GM13976 (cell line): ENCODE measurements around the gene HOXA6.

ENCODE experiments used
- DNase-seq: peaks from one replicate; pipeline ENCODE4 v3.0.0; 2012; ENCODE audit warnings: low spot score
- in situ Hi-C: fragments of 300-500 bp; cut with MboI; formaldehyde crosslinking; loops from one replicate; pipeline ENCODE4 v1.12.0; 2022; ENCODE audit warnings: low sequenced_read_pairs, mixed read lengths, inconsistent platforms; ENCODE audit not compliant: unreplicated experiment
- TF ChIP-seq, protein P1 (sequence below): IDR thresholded peaks from 2 replicates; pipeline ENCODE4 v1.5.1; 2012; ENCODE audit warnings: borderline replicate concordance, mild to moderate bottlenecking; ENCODE audit not compliant: insufficient read depth; ENCODE audit errors: extremely low read depth, missing control alignments, control extremely low read depth

The HOXA6 gene

GRCh38 chr7:27112955-27113949 is 34.3 kb downstream of the HOXA6 start:
- DNase-seq, result no peak
- in situ Hi-C loops, result no loop called here
- TF ChIP-seq, protein P1, sequence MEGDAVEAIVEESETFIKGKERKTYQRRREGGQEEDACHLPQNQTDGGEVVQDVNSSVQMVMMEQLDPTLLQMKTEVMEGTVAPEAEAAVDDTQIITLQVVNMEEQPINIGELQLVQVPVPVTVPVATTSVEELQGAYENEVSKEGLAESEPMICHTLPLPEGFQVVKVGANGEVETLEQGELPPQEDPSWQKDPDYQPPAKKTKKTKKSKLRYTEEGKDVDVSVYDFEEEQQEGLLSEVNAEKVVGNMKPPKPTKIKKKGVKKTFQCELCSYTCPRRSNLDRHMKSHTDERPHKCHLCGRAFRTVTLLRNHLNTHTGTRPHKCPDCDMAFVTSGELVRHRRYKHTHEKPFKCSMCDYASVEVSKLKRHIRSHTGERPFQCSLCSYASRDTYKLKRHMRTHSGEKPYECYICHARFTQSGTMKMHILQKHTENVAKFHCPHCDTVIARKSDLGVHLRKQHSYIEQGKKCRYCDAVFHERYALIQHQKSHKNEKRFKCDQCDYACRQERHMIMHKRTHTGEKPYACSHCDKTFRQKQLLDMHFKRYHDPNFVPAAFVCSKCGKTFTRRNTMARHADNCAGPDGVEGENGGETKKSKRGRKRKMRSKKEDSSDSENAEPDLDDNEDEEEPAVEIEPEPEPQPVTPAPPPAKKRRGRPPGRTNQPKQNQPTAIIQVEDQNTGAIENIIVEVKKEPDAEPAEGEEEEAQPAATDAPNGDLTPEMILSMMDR, result no peak

GRCh38 chr7:27112361-27112760 is 35.2 kb downstream of the HOXA6 start:
- in situ Hi-C loops, result no loop called here
- TF ChIP-seq, protein P1, result no peak
- no peak for DNase-seq

- DNase-seq, result no peak
- TF ChIP-seq, protein P1, result no peak
- in situ Hi-C loops, result no loop called here
Measured at GRCh38 chr7:27111751-27112277, 35.8 kb downstream of the HOXA6 start.

DNA sequence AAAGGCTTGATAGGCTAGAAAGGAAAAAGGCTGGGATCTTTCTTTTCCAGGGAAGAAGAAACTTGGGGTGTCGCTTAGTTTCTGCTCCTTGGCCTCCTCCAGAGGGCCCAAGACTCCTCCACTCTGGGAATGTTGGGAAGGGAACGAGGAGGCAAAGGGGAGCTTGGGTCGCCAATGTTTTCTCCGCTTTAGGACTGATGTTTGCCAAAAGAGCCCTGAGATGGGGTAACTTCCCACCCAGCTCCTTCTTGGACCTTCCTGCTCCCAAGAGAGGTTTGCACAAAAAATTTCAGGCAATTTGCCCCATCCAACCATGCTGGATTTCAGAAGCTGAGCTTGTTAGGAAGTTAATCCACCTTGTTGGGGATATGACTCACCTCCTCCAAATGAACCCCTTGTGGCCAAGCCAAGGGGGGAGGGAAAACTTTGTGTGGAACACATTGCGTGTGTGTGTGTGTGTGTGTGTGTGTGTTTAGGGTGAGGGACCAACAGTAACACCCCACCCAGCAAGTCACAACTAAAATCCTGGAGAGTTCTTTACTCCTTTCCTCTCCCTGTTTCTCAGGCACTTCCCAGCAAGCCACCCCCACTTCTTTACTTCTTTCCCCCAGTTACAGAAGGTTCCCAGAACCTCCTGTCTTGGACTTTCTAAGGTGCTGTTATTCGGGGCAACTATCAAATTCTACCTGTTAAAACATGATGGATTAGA is 36.4 kb downstream of the HOXA6 start:
- no peak for DNase-seq
- TF ChIP-seq, protein P1, result no peak
- in situ Hi-C loops, result no loop called here

DNA sequence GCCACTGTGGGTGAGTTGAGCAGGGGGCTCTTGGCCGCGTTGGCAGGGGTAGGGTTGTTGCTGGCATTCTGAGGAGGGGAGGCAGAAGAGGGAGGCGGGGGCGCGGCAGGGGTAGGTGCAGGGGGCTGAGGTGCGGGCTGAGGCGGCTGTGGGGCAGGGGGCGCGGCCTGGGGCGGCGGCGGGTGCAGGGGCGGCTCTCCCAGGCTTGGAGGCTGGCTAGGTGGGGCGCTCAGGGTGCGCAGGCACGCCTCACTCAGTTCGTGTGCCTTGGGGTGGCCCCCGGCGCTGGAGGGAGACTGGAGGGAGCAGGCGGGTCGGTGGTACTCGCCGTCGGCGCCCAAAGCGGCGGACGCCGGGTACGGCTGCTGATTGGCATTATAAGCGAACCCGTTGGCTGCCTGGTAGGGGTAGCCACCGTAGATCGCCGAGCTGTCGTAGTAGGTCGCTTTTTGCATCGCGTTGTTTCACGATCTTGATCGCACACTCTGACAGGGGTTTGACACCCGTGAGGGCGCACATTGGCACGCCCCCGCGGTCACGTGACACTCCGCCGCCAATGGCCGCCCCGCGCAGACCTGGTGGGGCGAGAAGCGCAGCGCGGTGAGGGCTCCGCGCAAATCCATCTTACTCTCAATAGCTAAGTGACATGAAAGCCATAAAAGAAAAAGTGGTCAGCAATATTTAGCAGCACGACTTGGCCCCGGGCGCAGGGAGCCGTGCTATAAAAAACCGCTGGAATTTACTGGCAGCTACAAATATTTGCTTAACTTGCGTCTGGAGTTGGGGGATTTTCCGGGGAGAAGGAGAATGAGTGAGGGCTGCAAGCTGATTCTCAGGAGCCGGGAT is 37.2 kb downstream of the HOXA6 start:
- DNase-seq, result no peak
- in situ Hi-C loops, result no loop called here
- TF ChIP-seq, protein P1, result no peak

- TF ChIP-seq, protein P1, result no peak
- DNase-seq, result no peak
- in situ Hi-C loops, result no loop called here
Measured at GRCh38 chr7:27109466-27110185, 37.9 kb downstream of the HOXA6 start.
